Cardiac muscle cell (in vitro differentiated cells and primary cell): ENCODE data around the gene COPS2. TPM values are rescaled to one million over a fixed set of nuclear protein-coding genes. Genes with fewer than 3 reads are reported as not detected.
"Not testable (repeated sequence)": the region's sequence is repeated elsewhere in the genome, so short reads cannot be mapped to it uniquely, and the experiment has no call there.

Experiments used
- DNase-seq, 2 donors: peaks; one replicate each; pipeline versions ENCODE4 v3.0.0 to v3.0.0-alpha.2; 2010 to 2017; ENCODE audit warnings: low read depth in 1 of 2, low spot score in 1 of 2
- H3K27ac ChIP-seq: fragments of 200-600 bp; sonication (generic); 2 replicates; pipeline ENCODE4 v1.5.1; 2016
- H3K27me3 ChIP-seq: fragments of 200-600 bp; sonication (generic); 2 replicates; pipeline ENCODE4 v1.6.0; 2016; ENCODE audit warnings: control low read depth
- H3K36me3 ChIP-seq: fragments of 200-600 bp; sonication (generic); 2 replicates; pipeline ENCODE4 v1.5.1; 2016; ENCODE audit warnings: control low read depth
- H3K4me1 ChIP-seq: fragments of 200-600 bp; sonication (generic); 2 replicates; pipeline ENCODE4 v1.8.1; 2017; ENCODE audit warnings: low read depth, mild to moderate bottlenecking, mixed run types
- H3K4me3 ChIP-seq: fragments of 200-600 bp; sonication (generic); 2 replicates; pipeline ENCODE4 v1.5.1; 2016; ENCODE audit warnings: mild to moderate bottlenecking
- H3K9me3 ChIP-seq: fragments of 200-600 bp; sonication (generic); 2 replicates; pipeline ENCODE4 v1.5.1; 2017; ENCODE audit warnings: low read depth, mild to moderate bottlenecking, control low read depth
- polyA plus RNA-seq: library from polyadenylated mRNA; unstranded; fragments of >200 nt; fragmentation: Nextera tagmentation; extraction: Ambion mirVana; gene quantifications from 2 replicates; pipeline ENCODE4 v1.2.1, GENCODE V29; 2016
- total RNA-seq: library from RNA; depleted of rRNA; stranded (reverse); fragments of >200 nt; gene quantifications from 2 replicates; pipeline ENCODE4 v1.2.3, GENCODE V29; 2016
- TF ChIP-seq, protein P1 (sequence below): IDR thresholded peaks from 2 replicates; pipeline ENCODE4 v1.5.1; 2012; ENCODE audit warnings: low read depth, mild to moderate bottlenecking, low read length

COPS2 gene
- total and polyA plus RNA-seq, 2 experiments from 2014 or later, result 35.7 to 41.3 TPM

DNA sequence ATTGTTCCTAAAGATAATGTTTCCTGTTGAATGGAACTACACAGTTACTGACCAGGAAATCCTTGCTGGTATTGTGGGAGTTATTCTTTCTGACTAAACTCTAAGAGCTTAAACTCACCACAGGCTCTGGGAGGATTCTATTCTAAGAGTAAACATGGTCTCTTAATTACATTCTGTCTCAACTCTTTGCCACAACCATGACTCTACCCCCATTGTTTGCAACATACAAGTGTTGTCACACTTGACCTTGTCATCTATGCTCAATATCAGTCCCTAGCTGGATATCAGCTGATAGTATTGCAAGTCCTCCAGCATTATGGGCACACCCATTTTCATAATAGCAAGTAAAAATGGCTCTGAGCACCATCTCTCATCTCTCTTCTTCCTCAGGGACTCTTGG, 79.5 kb downstream of the COPS2 start:
- H3K27ac ChIP-seq, result no peak overlapping the region
- no peaks in the 10 kb centered on the region for H3K36me3 ChIP-seq
- no peaks in the 10 kb centered on the region for H3K27me3 ChIP-seq
- no peak for DNase-seq
- TF ChIP-seq, protein P1, sequence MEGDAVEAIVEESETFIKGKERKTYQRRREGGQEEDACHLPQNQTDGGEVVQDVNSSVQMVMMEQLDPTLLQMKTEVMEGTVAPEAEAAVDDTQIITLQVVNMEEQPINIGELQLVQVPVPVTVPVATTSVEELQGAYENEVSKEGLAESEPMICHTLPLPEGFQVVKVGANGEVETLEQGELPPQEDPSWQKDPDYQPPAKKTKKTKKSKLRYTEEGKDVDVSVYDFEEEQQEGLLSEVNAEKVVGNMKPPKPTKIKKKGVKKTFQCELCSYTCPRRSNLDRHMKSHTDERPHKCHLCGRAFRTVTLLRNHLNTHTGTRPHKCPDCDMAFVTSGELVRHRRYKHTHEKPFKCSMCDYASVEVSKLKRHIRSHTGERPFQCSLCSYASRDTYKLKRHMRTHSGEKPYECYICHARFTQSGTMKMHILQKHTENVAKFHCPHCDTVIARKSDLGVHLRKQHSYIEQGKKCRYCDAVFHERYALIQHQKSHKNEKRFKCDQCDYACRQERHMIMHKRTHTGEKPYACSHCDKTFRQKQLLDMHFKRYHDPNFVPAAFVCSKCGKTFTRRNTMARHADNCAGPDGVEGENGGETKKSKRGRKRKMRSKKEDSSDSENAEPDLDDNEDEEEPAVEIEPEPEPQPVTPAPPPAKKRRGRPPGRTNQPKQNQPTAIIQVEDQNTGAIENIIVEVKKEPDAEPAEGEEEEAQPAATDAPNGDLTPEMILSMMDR, result no peak
- no peak overlapping the region for H3K4me3 ChIP-seq
- H3K4me1 ChIP-seq, result no peaks in the 10 kb centered on the region
- no peaks in the 10 kb centered on the region for H3K9me3 ChIP-seq

DNA sequence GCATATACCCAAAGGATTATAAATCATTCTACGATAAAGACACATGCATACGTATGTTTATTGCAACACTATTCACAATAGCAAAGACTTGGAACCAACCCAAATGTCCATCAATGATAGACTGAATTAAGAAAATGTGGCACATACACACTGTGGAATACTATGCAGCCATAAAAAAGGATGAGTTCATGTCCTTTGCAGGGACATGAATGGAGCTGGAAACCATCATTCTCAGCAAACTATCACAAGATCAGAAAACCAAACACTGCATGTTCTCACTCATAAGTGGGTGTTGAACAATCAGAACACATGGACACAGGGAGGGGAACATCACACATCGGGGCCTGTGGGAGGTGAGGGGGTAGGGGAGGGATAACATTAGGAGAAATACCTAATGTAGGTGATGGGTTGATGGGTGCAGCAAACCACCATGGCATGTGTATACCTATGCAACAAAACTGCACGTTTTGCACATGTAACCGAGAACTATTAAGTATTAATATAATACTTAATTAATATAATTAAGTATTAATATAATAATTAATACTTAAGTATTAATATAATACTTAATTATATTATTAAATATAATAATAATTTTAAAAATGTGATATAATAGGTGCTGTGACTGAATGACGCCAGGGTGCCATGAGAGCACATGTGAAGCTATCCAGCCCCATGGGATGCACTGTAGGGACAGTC, 80.7 kb downstream of the COPS2 start:
- H3K36me3 ChIP-seq, H3K27ac ChIP-seq, H3K4me1 ChIP-seq, H3K9me3 ChIP-seq, H3K27me3 ChIP-seq, DNase-seq, H3K4me3 ChIP-seq: not testable (repeated sequence)

Other genes starting within 250 kb of the COPS2 start
- gene SHC4, start 191.7 kb downstream of the COPS2 start, total RNA-seq, result 1.5 and 3.1 TPM in 2 replicates
- 1.3 and 2.8 TPM in 2 replicates for gene SHC4, start 191.7 kb downstream of the COPS2 start, polyA plus RNA-seq
- gene SECISBP2L, start 109.2 kb downstream of the COPS2 start, total RNA-seq, result 19.9 and 24.6 TPM in 2 replicates
- 25.2 and 27.9 TPM in 2 replicates for gene SECISBP2L, start 109.2 kb downstream of the COPS2 start, polyA plus RNA-seq
- 27.8 and 28.1 TPM in 2 replicates for gene GALK2, start 14.6 kb upstream of the COPS2 start, total RNA-seq
- 27.5 and 32.7 TPM in 2 replicates for gene GALK2, start 14.6 kb upstream of the COPS2 start, polyA plus RNA-seq